Right renal cortex interstitium (tissue), 3 donors: ENCODE results near the gene NELFE. TPM values are rescaled to one million over a fixed set of nuclear protein-coding genes. Genes with fewer than 3 reads are reported as not detected.
"Not testable (repeated sequence)": the region's sequence is repeated elsewhere in the genome, so short reads cannot be mapped to it uniquely, and the experiment has no call there.

ENCODE experiments used
- DNase-seq, 3 donors: peaks; one replicate each; pipeline ENCODE4 v3.0.0-alpha.2; 2013; ENCODE audit warnings: low read depth in 3 of 3, low spot score in 2 of 3
- polyA plus RNA-seq, 3 donors: library from polyadenylated mRNA; unstranded; fragments of 120-200 nt; gene quantifications; one replicate each; pipeline ENCODE4 v1.2.1, GENCODE V29; 2013; ENCODE audit not compliant: insufficient read length in 3 of 3

The NELFE gene
- polyA plus RNA-seq, 3 donors, result 90.8 to 94.0 (median 92.7) TPM

DNA sequence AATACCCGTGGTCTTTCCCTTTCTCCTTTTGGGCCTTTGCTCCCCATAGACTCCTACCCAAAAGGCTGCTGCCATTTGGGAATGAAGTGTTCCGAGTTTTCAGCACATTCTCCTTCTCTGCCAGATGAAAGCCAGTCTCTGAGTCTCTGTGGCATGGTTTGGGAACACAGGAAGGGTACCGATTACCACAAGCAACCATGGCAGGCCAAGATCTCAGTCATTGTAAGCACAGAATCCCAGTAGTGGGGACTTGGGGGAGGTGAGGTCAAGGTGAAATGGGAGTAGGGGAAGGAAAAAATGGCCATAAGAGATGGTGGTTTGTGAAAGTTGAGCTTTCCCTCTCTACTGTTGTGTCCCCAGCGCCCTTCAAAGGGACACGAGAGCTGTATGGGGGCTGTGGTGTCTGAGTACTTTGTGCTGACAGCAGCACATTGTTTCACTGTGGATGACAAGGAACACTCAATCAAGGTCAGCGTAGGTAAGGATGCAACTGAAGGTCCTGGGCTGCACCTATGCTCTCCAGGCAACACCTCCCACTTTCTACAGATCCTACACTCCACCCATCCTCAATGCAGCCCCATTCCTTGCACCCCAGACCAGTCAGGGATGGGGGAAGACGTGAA lies 8.7 kb downstream of the NELFE start:
- no peak for DNase-seq

DNA sequence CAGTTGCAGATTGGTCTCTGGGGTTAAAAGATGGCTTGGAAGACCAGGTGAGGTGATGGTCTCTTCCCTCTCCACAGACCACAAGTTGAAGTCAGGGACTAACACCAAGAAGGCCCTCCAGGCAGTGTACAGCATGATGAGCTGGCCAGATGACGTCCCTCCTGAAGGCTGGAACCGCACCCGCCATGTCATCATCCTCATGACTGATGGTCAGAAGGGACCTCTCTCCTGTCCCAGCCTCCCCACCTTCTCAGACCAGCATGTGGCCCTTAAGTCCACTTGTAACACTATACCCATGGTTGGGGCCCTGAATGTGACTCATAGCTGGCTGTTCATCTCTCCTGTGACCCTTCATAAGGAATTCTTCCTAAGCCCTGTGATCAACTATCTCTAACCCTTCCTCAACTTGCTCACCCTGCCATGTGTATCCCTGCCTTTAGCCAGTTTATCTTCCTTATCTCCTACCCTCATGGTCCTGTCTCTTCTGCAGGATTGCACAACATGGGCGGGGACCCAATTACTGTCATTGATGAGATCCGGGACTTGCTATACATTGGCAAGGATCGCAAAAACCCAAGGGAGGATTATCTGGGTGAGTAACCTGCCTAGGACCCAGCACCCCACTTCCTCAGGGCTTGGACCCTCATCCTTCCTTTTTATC lies 9.9 kb downstream of the NELFE start:
- DNase-seq, result no peak

DNA sequence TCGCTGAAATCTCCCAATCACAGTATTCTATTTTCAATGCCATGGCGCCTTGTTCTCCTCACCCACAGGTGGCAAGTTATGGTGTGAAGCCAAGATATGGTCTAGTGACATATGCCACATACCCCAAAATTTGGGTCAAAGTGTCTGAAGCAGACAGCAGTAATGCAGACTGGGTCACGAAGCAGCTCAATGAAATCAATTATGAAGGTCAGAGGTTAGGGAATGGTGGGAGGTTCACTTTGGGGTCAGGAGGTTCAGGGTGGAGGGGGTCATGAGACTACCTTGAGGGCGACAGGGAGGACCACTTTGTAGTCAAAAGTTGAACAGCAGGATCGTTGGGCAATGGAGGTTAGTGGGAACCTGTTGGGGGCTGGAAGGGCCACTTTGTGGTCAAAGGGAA lies 10.5 kb downstream of the NELFE start:
- no peak for DNase-seq

DNA sequence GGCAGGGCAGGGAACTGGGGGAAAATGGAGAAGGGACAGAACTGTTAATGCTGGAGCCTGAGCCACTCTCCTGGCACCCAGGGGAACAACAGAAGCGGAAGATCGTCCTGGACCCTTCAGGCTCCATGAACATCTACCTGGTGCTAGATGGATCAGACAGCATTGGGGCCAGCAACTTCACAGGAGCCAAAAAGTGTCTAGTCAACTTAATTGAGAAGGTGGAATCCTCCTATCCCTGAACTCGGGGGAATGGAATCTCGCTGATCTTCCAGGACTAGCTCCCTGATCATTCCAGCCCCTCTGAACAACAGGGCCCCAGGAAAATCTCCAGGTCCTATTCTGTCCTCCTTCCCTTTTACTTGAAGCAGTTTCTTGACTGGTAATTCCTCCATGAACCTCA lies 10.9 kb downstream of the NELFE start:
- DNase-seq, result no peak

DNA sequence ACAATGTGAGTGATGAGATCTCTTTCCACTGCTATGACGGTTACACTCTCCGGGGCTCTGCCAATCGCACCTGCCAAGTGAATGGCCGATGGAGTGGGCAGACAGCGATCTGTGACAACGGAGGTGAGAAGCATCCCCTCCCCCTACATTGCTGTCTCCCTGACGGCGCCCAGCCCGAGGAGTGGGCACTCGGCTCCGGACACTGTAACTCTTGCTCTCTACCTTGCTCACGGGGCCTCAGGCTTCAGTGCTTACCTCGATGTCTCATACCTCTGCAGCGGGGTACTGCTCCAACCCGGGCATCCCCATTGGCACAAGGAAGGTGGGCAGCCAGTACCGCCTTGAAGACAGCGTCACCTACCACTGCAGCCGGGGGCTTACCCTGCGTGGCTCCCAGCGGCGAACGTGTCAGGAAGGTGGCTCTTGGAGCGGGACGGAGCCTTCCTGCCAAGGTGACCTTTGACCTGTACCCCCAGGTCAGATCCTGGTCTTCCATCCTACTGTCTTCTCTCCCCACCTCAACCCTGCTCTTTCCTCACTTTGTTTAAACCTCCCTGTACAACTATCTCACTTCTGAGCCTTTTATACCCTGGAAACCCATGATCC lies 11.6 kb downstream of the NELFE start:
- no peak for DNase-seq

DNA sequence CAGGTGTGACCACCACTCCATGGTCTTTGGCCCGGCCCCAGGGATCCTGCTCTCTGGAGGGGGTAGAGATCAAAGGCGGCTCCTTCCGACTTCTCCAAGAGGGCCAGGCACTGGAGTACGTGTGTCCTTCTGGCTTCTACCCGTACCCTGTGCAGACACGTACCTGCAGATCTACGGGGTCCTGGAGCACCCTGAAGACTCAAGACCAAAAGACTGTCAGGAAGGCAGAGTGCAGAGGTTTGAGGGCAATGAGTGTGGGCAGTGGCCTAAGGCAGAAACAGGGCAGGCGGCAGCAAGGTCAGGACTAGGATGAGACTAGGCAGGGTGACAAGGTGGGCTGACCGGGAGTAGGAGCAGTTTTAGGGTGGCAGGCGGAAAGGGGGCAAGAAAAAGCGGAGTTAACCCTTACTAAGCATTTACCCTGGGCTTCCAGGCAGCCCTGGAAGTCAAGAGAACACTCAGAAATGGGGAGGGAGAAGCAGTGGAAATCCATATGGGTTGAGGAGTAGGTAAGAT lies 12.3 kb downstream of the NELFE start:
- no peak for DNase-seq

DNA sequence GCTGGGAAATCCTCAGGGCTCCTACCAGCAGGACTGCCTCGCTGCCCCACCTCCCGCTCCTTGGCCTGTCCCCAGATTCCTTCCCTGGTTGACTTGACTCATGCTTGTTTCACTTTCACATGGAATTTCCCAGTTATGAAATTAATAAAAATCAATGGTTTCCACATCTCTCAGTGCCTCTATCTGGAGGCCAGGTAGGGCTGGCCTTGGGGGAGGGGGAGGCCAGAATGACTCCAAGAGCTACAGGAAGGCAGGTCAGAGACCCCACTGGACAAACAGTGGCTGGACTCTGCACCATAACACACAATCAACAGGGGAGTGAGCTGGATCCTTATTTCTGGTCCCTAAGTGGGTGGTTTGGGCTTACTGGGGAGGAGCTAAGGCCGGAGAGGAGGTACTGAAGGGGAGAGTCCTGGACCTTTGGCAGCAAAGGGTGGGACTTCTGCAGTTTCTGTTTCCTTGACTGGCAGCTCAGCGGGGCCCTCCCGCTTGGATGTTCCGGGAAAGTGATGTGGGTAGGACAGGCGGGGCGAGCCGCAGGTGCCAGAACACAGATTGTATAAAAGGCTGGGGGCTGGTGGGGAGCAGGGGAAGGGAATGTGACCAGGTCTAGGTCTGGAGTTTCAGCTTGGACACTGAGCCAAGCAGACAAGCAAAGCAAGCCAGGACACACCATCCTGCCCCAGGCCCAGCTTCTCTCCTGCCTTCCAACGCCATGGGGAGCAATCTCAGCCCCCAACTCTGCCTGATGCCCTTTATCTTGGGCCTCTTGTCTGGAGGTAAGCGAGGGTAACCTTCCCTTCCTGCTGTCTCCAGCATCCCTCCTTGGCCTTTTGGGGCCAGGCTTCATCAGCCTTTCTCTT lies 13.0 kb downstream of the NELFE start, which contains the start of gene CFB:
Gene CFB (plus strand): TSS at position 589 of the 863 bp plus-strand sequence. CDS start 127 bp downstream, at position 716.
- DNase-seq, result no peak

DNA sequence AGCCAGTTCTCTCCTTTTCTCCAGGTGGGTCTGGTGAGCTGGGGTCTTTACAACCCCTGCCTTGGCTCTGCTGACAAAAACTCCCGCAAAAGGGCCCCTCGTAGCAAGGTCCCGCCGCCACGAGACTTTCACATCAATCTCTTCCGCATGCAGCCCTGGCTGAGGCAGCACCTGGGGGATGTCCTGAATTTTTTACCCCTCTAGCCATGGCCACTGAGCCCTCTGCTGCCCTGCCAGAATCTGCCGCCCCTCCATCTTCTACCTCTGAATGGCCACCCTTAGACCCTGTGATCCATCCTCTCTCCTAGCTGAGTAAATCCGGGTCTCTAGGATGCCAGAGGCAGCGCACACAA lies 13.6 kb downstream of the NELFE start:
- DNase-seq, result no peak

DNA sequence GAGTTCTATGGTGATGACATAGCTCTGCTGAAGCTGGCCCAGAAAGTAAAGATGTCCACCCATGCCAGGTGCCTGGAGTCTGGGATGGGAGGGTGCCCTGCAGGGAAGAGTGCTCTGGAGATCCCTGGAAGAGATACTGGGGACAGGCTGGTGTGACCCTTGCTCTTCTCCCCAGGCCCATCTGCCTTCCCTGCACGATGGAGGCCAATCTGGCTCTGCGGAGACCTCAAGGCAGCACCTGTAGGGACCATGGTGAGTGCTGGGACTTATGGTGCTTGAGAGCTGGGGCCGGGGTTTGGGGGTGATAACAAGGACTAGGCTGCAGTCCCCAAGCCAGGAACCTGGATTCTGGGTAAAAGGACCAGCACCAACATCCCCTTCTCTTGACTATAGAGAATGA lies 15.0 kb downstream of the NELFE start:
- DNase-seq, result no peak

DNA sequence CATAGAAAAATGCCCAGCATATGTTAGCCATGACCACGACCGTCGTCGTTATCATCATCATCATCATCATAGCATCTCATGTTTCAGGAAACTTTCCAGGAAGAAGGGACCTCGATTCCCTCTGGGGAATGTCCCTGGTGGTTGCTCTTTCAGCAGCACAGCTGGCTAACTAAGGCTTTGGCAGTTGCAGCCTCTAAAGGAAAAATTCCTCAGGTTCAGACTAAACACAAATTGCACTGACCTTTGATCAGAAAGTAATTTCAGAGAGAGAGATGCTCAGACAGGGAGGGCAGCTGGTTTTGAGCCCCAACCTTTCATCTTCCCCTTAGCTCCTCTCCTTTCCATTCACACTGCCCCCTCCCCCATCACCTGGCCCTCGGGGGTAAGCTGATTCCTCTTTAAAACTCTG lies 18.5 kb downstream of the NELFE start:
- DNase-seq, result no peak

DNA sequence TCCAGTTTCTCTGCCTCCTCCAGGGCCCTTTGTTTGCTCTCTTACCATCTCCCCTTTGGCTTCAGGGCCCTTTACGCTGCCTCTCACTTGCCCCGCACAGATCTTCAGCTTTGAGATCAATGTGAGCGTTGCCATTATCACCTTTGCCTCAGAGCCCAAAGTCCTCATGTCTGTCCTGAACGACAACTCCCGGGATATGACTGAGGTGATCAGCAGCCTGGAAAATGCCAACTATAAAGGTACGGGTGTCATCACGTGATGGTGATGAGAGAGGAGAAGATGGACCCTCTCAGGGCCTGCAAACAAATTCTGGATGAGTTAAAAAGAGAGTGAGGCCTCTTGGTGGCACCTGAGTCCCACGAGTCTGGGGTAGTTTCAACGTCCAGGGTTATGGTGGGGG lies 22.9 kb downstream of the NELFE start:
- no peak for DNase-seq

DNA sequence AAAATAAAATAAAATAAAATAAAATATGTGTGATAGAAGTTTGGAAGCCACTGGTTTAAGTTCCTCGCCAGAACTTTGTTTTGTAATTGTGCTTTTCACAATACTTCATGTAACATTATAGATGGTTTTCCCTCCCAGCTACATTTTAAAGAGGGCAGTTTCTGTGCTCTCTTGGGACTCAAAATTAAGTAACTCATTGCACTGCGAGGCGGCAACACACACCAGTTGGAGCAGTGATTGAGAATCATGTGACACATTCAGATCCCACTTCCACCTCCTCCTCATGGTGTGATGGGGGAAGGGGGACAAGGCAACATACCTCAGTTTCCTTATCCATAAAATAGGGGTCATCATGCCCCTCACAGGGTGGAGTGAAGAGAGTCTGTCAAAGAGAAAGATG lies 23.8 kb downstream of the NELFE start:
- DNase-seq, result no peak

DNA sequence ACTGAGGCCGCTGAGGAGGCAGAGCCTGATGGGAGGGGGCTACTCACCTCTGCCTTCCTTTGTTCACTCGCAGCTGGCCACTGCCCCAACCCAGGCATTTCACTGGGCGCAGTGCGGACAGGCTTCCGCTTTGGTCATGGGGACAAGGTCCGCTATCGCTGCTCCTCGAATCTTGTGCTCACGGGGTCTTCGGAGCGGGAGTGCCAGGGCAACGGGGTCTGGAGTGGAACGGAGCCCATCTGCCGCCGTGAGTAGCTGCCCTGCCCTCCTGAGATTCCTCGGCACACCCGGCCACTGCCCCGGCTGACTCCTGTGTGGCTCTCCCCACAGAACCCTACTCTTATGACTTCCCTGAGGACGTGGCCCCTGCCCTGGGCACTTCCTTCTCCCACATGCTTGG lies 25.2 kb downstream of the NELFE start:
- no peak for DNase-seq

DNA sequence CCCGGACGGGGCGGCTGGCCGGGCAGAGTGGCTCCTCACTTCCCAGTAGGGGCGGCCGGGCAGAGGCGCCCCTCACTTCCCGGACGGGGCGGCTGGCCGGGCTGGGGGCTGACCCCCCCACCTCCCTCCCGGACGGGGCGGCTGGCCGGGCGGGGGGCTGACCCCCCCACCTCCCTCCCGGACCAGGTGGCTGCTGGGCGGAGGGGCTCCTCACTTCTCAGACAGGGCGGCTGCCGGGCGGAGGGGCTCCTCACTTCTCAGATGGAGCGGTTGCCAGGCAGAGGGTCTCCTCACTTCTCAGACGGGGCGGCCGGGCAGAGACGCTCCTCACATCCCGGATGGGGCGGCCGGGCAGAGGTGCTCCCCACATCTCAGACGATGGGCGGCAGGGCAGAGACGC lies 26.6 kb downstream of the NELFE start:
- not testable (repeated sequence) for DNase-seq

DNA sequence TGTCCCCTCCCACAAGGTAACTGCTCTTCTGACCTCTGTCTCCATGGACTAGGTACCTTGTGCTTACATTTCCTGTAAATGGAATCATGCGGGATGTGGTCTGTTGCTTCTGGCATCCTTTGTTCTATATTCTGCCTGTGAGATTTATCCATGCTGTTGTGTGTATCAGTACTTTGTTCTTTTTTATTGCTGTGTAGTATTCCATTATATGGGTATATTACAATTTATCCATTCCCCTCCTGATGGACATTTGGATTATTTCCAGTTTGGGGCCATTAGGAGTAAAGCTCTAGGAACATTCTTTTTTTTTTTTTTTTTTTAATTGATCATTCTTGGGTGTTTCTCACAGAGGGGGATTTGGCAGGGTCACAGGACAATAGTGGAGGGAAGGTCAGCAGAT lies 27.8 kb downstream of the NELFE start:
- DNase-seq, result no peak

DNA sequence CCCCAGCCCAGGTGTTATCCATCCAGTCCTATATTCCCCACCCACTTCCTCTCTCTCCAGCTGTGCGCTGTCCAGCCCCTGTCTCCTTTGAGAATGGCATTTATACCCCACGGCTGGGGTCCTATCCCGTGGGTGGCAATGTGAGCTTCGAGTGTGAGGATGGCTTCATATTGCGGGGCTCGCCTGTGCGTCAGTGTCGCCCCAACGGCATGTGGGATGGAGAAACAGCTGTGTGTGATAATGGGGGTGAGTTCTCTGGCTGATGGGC lies 30.2 kb downstream of the NELFE start:
- no peak for DNase-seq

DNA sequence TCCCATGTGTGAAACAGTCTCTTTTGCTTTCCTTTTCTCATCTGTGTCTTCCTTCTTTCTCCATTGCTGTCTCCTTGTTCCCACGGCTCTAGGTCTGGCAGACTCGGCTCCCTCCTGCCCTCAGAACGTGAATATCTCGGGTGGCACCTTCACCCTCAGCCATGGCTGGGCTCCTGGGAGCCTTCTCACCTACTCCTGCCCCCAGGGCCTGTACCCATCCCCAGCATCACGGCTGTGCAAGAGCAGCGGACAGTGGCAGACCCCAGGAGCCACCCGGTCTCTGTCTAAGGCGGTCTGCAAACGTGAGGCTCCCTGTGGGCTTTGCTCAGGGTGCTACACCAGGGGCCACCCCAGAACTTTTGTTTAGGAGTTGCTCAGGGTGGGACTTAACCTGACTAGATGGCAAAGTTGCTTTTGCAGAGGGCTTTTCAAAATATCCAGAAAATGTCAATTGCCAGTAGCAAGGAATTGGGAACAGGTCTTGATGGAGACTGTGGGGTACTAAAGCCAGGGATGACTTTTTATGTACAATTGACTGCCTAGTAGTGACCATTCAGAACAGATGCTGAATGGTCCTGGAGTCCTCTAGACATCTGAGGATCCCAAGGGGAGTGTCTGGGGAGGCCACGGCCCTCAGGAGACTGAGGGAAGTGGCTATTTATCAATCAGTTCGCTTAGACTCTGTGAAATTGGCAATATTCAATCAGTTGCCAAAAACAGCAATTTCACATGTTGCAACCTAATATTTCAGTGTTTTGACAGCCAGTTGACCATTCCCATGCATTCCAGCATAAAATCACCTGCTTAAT lies 30.7 kb downstream of the NELFE start:
- DNase-seq, result no peak

DNA sequence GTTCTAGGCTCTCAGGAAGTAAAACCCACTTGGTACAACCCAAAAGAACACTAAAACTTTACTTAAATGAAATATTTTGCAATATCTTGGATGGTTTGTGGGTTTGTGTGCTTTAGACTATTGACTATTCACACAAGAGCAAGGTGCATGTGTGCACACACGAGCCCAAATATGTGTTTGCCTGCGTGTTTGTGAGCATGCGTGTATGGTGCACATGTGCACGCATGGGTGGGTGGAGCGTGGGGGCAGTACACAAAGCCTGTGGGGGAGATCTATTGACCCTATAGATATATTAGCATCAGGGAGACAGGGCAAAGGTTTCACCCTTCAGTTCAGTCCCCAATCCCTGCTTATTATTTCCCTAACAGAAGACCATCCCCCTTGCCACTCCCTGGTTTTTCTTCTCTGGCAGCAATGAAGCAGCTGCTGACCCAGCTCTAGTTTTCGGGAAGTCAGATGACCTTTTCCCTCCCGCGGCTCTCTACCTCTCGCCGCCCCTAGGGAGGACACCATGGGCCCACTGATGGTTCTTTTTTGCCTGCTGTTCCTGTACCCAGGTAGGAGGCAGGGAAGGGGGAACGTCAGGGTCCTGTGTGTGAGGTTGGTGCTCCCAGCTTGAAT lies 31.4 kb downstream of the NELFE start, which contains the start of gene C2:
Gene C2 (plus strand): TSS at position 476 of the 621 bp plus-strand sequence. CDS start 36 bp downstream, at position 512.
- no peak for DNase-seq

DNA sequence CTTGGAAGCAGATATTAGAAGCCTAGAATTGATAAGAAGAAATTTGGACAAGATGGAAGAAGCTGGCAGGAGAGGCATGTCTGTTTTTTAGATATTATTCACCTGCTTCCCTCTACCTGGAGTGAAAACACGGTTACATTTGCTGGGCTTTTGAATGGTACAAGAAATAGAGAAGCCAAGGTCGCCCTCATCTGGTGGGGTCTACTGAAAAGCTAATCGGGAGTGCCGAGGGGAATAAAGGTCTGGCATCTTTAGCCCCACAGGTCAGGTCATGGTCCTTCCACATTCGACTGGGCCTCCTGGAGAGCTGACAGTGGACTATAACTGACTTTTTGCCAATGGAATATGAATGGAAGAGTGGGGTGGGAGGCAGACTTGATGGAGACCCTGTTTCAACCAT lies 35.8 kb downstream of the NELFE start:
- no peak for DNase-seq

DNA sequence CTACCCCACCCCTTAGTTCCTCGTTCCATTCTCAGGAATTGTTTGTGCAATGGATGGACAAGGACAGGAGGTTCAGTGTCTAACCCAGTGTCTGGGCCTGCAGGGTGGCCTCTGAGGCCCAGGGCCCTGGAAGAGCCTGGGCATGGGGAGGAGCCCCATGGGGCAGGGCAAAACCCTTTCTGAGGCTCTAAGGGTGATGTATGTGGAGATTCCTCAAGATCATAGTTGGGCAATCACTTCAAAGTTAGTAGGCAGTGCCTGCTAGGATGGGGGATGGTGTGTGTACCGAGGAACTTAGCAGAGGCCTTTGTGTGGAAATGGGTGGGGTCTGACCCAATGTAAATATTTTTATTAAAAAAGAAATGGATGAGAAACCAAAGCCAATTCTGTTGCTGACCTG lies 38.0 kb downstream of the NELFE start:
- no peak for DNase-seq
